ENCODE results near the gene MAP3K10. TPM values are rescaled to one million over a fixed set of nuclear protein-coding genes. Genes with fewer than 3 reads are reported as not detected.
A peak's percentile ranks its signal among the peaks of the same experiment; 100 is the strongest.
"Not testable (repeated sequence)": the region's sequence is repeated elsewhere in the genome, so short reads cannot be mapped to it uniquely, and the experiment has no call there.

Gene MAP3K10
- polyA plus RNA-seq, 1 donor, result 16.3 TPM

- not testable (repeated sequence) for DNase-seq
These were observed 19.9 kb upstream of the MAP3K10 start for GRCh38 chr19:40171293-40171692.

- no peak for DNase-seq
These were observed 17.1 kb upstream of the MAP3K10 start for GRCh38 chr19:40174092-40174491.

- DNase-seq, result no peak
These were observed 15.4 kb upstream of the MAP3K10 start for GRCh38 chr19:40175820-40176219.

GRCh38 chr19:40177286-40178070 is 13.7 kb upstream of the MAP3K10 start:
- DNase-seq, result no peak

GRCh38 chr19:40178756-40179155 is 12.5 kb upstream of the MAP3K10 start:
- DNase-seq, result no peak

GRCh38 chr19:40184273-40184672 is 7.0 kb upstream of the MAP3K10 start:
- no peak for DNase-seq

GRCh38 chr19:40191836-40192646 is 815 bp downstream of the MAP3K10 start:
- DNase-seq, result peak; percentile 22

- no peak for DNase-seq
These were observed 1.7 kb downstream of the MAP3K10 start for GRCh38 chr19:40192758-40193586.

- DNase-seq, result no peak
These were observed 2.3 kb downstream of the MAP3K10 start for GRCh38 chr19:40193587-40193849.

GRCh38 chr19:40198272-40198990 is 7.2 kb downstream of the MAP3K10 start:
- no peak for DNase-seq

GRCh38 chr19:40200341-40201099 is 9.3 kb downstream of the MAP3K10 start:
- no peak for DNase-seq

- DNase-seq, result no peak
These were observed 13.2 kb downstream of the MAP3K10 start for GRCh38 chr19:40204381-40204780.

GRCh38 chr19:40205760-40206159 is 14.5 kb downstream of the MAP3K10 start:
- no peak for DNase-seq

- DNase-seq, result no peak
These were observed 17.4 kb downstream of the MAP3K10 start for GRCh38 chr19:40208602-40209001.

- no peak for DNase-seq
These were observed 19.7 kb downstream of the MAP3K10 start for GRCh38 chr19:40210889-40211288.

GRCh38 chr19:40213251-40213829 is 22.1 kb downstream of the MAP3K10 start:
- no peak for DNase-seq

- DNase-seq, result no peak
These were observed 22.8 kb downstream of the MAP3K10 start for GRCh38 chr19:40213882-40214570.

GRCh38 chr19:40214936-40215335 is 23.7 kb downstream of the MAP3K10 start:
- no peak for DNase-seq

- DNase-seq, result no peak
These were observed 25.0 kb downstream of the MAP3K10 start for GRCh38 chr19:40216013-40216776.

- DNase-seq, result no peak
These were observed 25.5 kb downstream of the MAP3K10 start for GRCh38 chr19:40216777-40217026.
